ENCODE data around the gene EXOSC9. TPM values are rescaled to one million over a fixed set of nuclear protein-coding genes. Genes with fewer than 3 reads are reported as not detected.

Gene EXOSC9
- total and polyA plus RNA-seq, 11 donors: 12.2 to 26.2 (median 17.1) TPM

- Histone ChIP-seq H3K4me3 (no peak overlapping the region), H3K9me3 (no peaks in the 10 kb centered on the region), H3K36me3 (no peaks in the 10 kb centered on the region), H3K4me1 (no peaks in the 10 kb centered on the region), H3K27ac (no peak overlapping the region), H3K27me3 (peaks cover 0 to 35% (median 0%) of the 10 kb centered on the region in 9 donors)
- DNase-seq: no peak
- intact Hi-C loops (cut with DNase I): loop anchor here in 1 of 10 donors (5.0 kb wide), 1 partner anchor 89 kb away; no protein-coding TSS in a partner anchor
- no peak for ATAC-seq
- 89 to 95% (median 92%) methylated on average over 5 of the region's 5 CpGs for WGBS, 4 donors
- TF ChIP-seq CTCF (IDR thresholded peaks at IDR 0.05) (no peak), POLR2A (IDR thresholded peaks at IDR 0.05) (no peak)
Measured at GRCh38 chr4:121791481-121791880, 9.6 kb upstream of the EXOSC9 start.

- Histone ChIP-seq H3K27me3 (peaks cover 0 to 32% (median 0%) of the 10 kb centered on the region in 9 donors), H3K4me1 (no peaks in the 10 kb centered on the region), H3K4me3 (no peak overlapping the region), H3K36me3 (no peaks in the 10 kb centered on the region), H3K27ac (no peak overlapping the region), H3K9me3 (no peaks in the 10 kb centered on the region)
- intact Hi-C loops (cut with DNase I): loop anchor here in 1 of 10 donors (5.0 kb wide), 1 partner anchor 91 kb away; no protein-coding TSS in a partner anchor
- TF ChIP-seq CTCF (IDR thresholded peaks at IDR 0.05) (no peak), POLR2A (IDR thresholded peaks at IDR 0.05) (no peak)
- ATAC-seq (no peak), DNase-seq (no peak)
- WGBS, 4 donors: 90 to 95% (median 92%) methylated on average over 2 of the region's 2 CpGs
Measured at GRCh38 chr4:121792966-121793365, 8.2 kb upstream of the EXOSC9 start.

- ATAC-seq (no peak), DNase-seq (no peak)
- Histone ChIP-seq H3K27ac (no peak overlapping the region), H3K36me3 (no peaks in the 10 kb centered on the region), H3K27me3 (peaks cover 0 to 29% (median 0%) of the 10 kb centered on the region in 9 donors), H3K4me3 (no peak overlapping the region), H3K9me3 (no peaks in the 10 kb centered on the region), H3K4me1 (peaks cover 0 to 9% (median 0%) of the 10 kb centered on the region in 12 donors)
- intact Hi-C loops (cut with DNase I): loop anchor here in 1 of 10 donors (5.0 kb wide), 1 partner anchor 92 kb away; no protein-coding TSS in a partner anchor
- 65 to 77% (median 72%) methylated on average over 5 of the region's 5 CpGs for WGBS, 4 donors
- TF ChIP-seq POLR2A (IDR thresholded peaks at IDR 0.05): no peak
- TF ChIP-seq CTCF (IDR thresholded peaks at IDR 0.05): no peak
Measured at GRCh38 chr4:121794505-121795188, 6.5 kb upstream of the EXOSC9 start.

GRCh38 chr4:121796283-121796682 lies 4.8 kb upstream of the EXOSC9 start:
- Histone ChIP-seq H3K27ac (no peak overlapping the region), H3K4me1 (peaks cover 0 to 18% (median 4%) of the 10 kb centered on the region in 12 donors), H3K27me3 (peaks cover 0 to 22% (median 0%) of the 10 kb centered on the region in 9 donors), H3K36me3 (no peaks in the 10 kb centered on the region), H3K4me3 (no peak overlapping the region), H3K9me3 (no peaks in the 10 kb centered on the region)
- TF ChIP-seq CTCF (IDR thresholded peaks at IDR 0.05): no peak
- no peak for TF ChIP-seq POLR2A (IDR thresholded peaks at IDR 0.05)
- DNase-seq (no peak), ATAC-seq (no peak)
- intact Hi-C loops (cut with DNase I): no loop called here
